HEK293 (cell line): ENCODE data around the gene LHFPL3.

Experiments used
- PATZ1 ChIP-seq: fragments of 450-650 bp; formaldehyde crosslinking; IDR thresholded peaks from 2 replicates; pipeline ENCODE4 v1.5.1; 2016; ENCODE audit warnings: missing biosample characterization, missing genetic modification characterization
- ZNF10 ChIP-seq: fragments of 450-650 bp; formaldehyde crosslinking; IDR thresholded peaks from 2 replicates; pipeline ENCODE4 v1.5.1; 2017; ENCODE audit warnings: missing biosample characterization, missing genetic modification characterization
- TF ChIP-seq, protein P1 (sequence below): fragments of 450-650 bp; formaldehyde crosslinking; IDR thresholded peaks from 2 replicates; pipeline ENCODE4 v1.5.1; 2016; ENCODE audit warnings: missing biosample characterization, missing genetic modification characterization
- TF ChIP-seq, protein P2 (sequence below): fragments of 450-650 bp; formaldehyde crosslinking; IDR thresholded peaks from 2 replicates; pipeline ENCODE4 v1.5.1; 2016; ENCODE audit warnings: missing biosample characterization, missing genetic modification characterization, low read depth

DNA sequence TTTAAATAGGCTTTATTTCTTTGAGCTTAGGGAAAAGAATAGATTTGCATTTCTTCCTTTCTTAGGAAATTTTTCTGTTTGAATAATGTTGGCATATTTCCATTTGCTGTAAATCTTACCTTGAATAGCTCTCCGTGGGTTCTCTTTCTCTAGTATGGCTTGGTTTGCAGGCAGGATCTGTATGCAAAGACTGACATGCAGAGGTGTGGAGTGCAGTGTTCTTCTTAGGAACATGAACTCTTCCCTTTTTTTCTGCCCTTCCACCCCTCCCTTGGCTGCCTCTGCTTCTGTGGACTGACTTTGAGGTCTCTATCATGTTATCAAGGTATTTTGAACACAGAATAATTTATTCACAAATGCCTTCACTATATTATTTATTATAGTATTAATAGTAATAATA is 222.8 kb downstream of the LHFPL3 start:
- TF ChIP-seq, protein P1, sequence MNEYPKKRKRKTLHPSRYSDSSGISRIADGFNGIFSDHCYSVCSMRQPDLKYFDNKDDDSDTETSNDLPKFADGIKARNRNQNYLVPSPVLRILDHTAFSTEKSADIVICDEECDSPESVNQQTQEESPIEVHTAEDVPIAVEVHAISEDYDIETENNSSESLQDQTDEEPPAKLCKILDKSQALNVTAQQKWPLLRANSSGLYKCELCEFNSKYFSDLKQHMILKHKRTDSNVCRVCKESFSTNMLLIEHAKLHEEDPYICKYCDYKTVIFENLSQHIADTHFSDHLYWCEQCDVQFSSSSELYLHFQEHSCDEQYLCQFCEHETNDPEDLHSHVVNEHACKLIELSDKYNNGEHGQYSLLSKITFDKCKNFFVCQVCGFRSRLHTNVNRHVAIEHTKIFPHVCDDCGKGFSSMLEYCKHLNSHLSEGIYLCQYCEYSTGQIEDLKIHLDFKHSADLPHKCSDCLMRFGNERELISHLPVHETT = no peak
- TF ChIP-seq PATZ1 (no peak), ZNF10 (tag by site-specific recombination) (no peak)
- TF ChIP-seq, protein P2, sequence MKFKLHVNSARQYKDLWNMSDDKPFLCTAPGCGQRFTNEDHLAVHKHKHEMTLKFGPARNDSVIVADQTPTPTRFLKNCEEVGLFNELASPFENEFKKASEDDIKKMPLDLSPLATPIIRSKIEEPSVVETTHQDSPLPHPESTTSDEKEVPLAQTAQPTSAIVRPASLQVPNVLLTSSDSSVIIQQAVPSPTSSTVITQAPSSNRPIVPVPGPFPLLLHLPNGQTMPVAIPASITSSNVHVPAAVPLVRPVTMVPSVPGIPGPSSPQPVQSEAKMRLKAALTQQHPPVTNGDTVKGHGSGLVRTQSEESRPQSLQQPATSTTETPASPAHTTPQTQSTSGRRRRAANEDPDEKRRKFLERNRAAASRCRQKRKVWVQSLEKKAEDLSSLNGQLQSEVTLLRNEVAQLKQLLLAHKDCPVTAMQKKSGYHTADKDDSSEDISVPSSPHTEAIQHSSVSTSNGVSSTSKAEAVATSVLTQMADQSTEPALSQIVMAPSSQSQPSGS (tag by site-specific recombination) = no peak
